Peyer's patch (tissue), 4 donors: ENCODE measurements around the gene NAP1L4. TPM values are rescaled to one million over a fixed set of nuclear protein-coding genes. Genes with fewer than 3 reads are reported as not detected.

ENCODE experiments used
- DNase-seq, 3 donors: peaks; one replicate each; pipeline ENCODE4 v3.0.0-alpha.2; 2017 to 2019
- H3K27ac ChIP-seq, 4 donors: fragments of 200-600 bp; sonication (generic); one replicate each; pipeline ENCODE4 v1.5.1; 2016 to 2019
- H3K27me3 ChIP-seq, 2 donors: fragments of 200-600 bp; sonication (generic); one replicate each; pipeline ENCODE4 v1.5.1; 2019
- H3K36me3 ChIP-seq, 3 donors: fragments of 200-600 bp; sonication (generic); one replicate each; pipeline ENCODE4 v1.5.1; 2016 to 2019
- H3K4me1 ChIP-seq, 4 donors: fragments of 200-600 bp; sonication (generic); one replicate each; pipeline ENCODE4 v1.5.1; 2016 to 2019
- H3K4me3 ChIP-seq, 4 donors: fragments of 200-600 bp; sonication (generic); 1 replicate in 3 of 4; 2 replicates in 1 of 4; pipeline ENCODE4 v1.5.1; 2016 to 2019; ENCODE audit warnings: mild to moderate bottlenecking in 1 of 4
- H3K9me3 ChIP-seq, 4 donors: fragments of 200-600 bp; sonication (generic); one replicate each; pipeline ENCODE4 v1.5.1; 2016 to 2019; ENCODE audit warnings: mild to moderate bottlenecking in 1 of 4
- CTCF ChIP-seq, 6 experiments: fragments of 450-650 bp in 4 of 6; fragments of 200-600 bp in 2 of 6; sonication (generic) in 1 of 6; IDR thresholded peaks; one replicate each; pipeline ENCODE4 v1.5.1; 2017 to 2019; ENCODE audit warnings: antibody characterized with exemption in 6 of 6, mild to moderate bottlenecking in 3 of 6, moderate library complexity in 1 of 6
- POLR2A ChIP-seq, 2 donors: fragments of 450-650 bp; IDR thresholded peaks; one replicate each; pipeline ENCODE4 v1.5.1; 2017; ENCODE audit warnings: antibody characterized with exemption in 2 of 2, mild to moderate bottlenecking in 2 of 2, moderate library complexity in 2 of 2
- total RNA-seq, 4 donors: library from RNA; depleted of rRNA; stranded (reverse); fragments of >200 nt; gene quantifications; one replicate each; pipeline ENCODE4 v1.1.0, GENCODE V29; 2016

The NAP1L4 gene
- total RNA-seq, 4 donors from 2014 or later, result 87.6 to 177 (median 119) TPM

GRCh38 chr11:3015796-3016195 is 23.7 kb upstream of the NAP1L4 start:
- Histone ChIP-seq H3K9me3 (no peaks in the 10 kb centered on the region), H3K27me3 (no peaks in the 10 kb centered on the region), H3K27ac (peak overlapping the region in 1 of 4 donors; percentile 17), H3K4me1 (no peaks in the 10 kb centered on the region), H3K4me3 (no peak overlapping the region), H3K36me3 (peaks cover 0 to 94% (median 0%) of the 10 kb centered on the region in 3 donors)
- no peak for DNase-seq
- TF ChIP-seq CTCF (IDR thresholded peaks at IDR 0.05) (no peak), POLR2A (IDR thresholded peaks at IDR 0.05) (no peak)

- TF ChIP-seq POLR2A (IDR thresholded peaks at IDR 0.05), result no peak
- no peak for TF ChIP-seq CTCF (IDR thresholded peaks at IDR 0.05)
- Histone ChIP-seq H3K4me1 (no peaks in the 10 kb centered on the region), H3K27ac (peak overlapping the region; percentile 17 to 51 (median 28)), H3K36me3 (peaks cover 0 to 100% (median 0%) of the 10 kb centered on the region in 3 donors), H3K9me3 (no peaks in the 10 kb centered on the region), H3K27me3 (no peaks in the 10 kb centered on the region), H3K4me3 (no peak overlapping the region)
- no peak for DNase-seq
These were observed 22.8 kb upstream of the NAP1L4 start for GRCh38 chr11:3014943-3015342.

GRCh38 chr11:3014057-3014938 is 22.2 kb upstream of the NAP1L4 start:
- TF ChIP-seq CTCF (IDR thresholded peaks at IDR 0.05) (no peak), POLR2A (IDR thresholded peaks at IDR 0.05) (no peak)
- peak; percentile 46 to 85 (median 66) for DNase-seq
- no peaks in the 10 kb centered on the region for H3K27me3 ChIP-seq
- H3K4me1 ChIP-seq, result no peaks in the 10 kb centered on the region
- H3K9me3 ChIP-seq, result no peaks in the 10 kb centered on the region
- H3K27ac ChIP-seq, result peak overlapping the region; percentile 28 to 68 (median 56)
- H3K36me3 ChIP-seq, result peaks cover 0 to 99% (median 0%) of the 10 kb centered on the region in 3 donors
- no peak overlapping the region for H3K4me3 ChIP-seq

- Histone ChIP-seq H3K27ac (no peak overlapping the region), H3K4me3 (no peak overlapping the region), H3K36me3 (peaks cover 0 to 90% (median 0%) of the 10 kb centered on the region in 3 donors), H3K9me3 (no peaks in the 10 kb centered on the region), H3K4me1 (no peaks in the 10 kb centered on the region), H3K27me3 (no peaks in the 10 kb centered on the region)
- TF ChIP-seq POLR2A (IDR thresholded peaks at IDR 0.05), result no peak
- TF ChIP-seq CTCF (IDR thresholded peaks at IDR 0.05), result no peak
- peak in 1 of 3 donors; percentile 30 for DNase-seq
These were observed 20.1 kb upstream of the NAP1L4 start for GRCh38 chr11:3011891-3012885.

GRCh38 chr11:3010521-3011275 is 18.6 kb upstream of the NAP1L4 start:
- Histone ChIP-seq H3K27me3 (no peaks in the 10 kb centered on the region), H3K36me3 (peaks cover 0 to 89% (median 0%) of the 10 kb centered on the region in 3 donors), H3K4me3 (no peak overlapping the region), H3K4me1 (no peaks in the 10 kb centered on the region), H3K9me3 (no peaks in the 10 kb centered on the region), H3K27ac (peak overlapping the region in 1 of 4 donors; percentile 2)
- DNase-seq, result peak in 1 of 3 donors; percentile 30
- TF ChIP-seq POLR2A (IDR thresholded peaks at IDR 0.05), result no peak
- TF ChIP-seq CTCF (IDR thresholded peaks at IDR 0.05), result no peak
